HUES64 (cell line): Measurements from ENCODE around the gene PRKAG2.
"Not testable (repeated sequence)": the region's sequence is repeated elsewhere in the genome, so short reads cannot be mapped to it uniquely, and the experiment has no call there.

ENCODE experiments used
- H3K27ac ChIP-seq: 2 replicates; pipeline ENCODE4 v1.7.0; 2013; ENCODE audit warnings: low read depth, low read length, inconsistent platforms
- H3K27me3 ChIP-seq: 2 replicates; pipeline ENCODE4 v1.6.1; 2013; ENCODE audit warnings: mild to moderate bottlenecking, low read length; ENCODE audit not compliant: insufficient read depth
- H3K36me3 ChIP-seq: 2 replicates; pipeline ENCODE4 v1.6.1; 2013; ENCODE audit warnings: mild to moderate bottlenecking, low read length; ENCODE audit not compliant: insufficient read depth
- H3K4me1 ChIP-seq: 2 replicates; pipeline ENCODE4 v1.6.1; 2013; ENCODE audit warnings: mild to moderate bottlenecking, low read length, moderate library complexity; ENCODE audit not compliant: insufficient read depth
- H3K4me3 ChIP-seq: 2 replicates; pipeline ENCODE4 v1.5.1; 2013; ENCODE audit warnings: mild to moderate bottlenecking, low read length, moderate library complexity
- H3K9ac ChIP-seq: 2 replicates; pipeline ENCODE4 v1.6.1; 2013; ENCODE audit warnings: mild to moderate bottlenecking, low read depth, low read length
- H3K9me3 ChIP-seq: 2 replicates; pipeline ENCODE4 v1.6.1; 2013; ENCODE audit warnings: low read depth, low read length; ENCODE audit not compliant: insufficient read depth
- WGBS: fragments of 150-250, 120-280 bp; methylation state at CpG from one replicate; pipeline ENCODE4 v1.1.7; 2013; ENCODE audit warnings: missing lambda C conversion rate; 5-methylcytosine and 5-hydroxymethylcytosine counted together

The PRKAG2 gene

DNA sequence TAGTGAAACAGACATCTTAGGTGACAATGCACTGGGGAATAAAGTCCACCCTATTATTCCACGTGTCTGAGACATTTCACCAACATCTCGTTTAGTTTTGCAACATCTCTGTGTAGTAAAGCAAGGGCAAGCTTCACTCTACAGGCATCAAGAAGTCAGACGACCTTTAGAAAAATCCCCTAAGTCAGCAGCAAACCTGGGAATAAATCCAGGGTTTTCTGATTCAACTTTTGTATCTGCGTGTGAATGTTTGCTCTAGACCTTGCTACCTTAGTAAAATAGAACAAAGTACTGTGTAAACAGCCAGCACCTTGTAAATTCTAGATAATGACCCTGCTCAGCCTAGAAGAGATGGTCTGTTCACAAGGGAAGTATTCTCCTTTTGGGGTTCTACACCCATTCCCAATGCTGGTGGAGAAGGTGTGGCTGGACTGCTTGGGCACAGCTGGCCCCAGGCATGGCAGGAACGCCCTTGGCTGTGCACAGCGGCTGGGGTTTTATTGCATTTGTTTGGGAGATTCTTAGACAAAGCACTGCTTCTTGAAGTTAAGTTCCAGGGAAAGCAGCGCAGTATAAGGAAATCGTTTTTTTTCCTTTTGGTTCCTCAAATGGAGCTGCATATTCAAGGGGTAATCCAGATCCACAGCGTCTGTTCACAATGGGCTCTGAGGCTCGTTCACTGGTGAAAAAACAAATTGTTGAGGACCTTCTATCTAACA, 41.0 kb upstream of the PRKAG2 start:
- no peaks in the 10 kb centered on the region for H3K36me3 ChIP-seq
- H3K27ac ChIP-seq: no peak overlapping the region
- no peaks in the 10 kb centered on the region for H3K27me3 ChIP-seq
- no peaks in the 10 kb centered on the region for H3K4me1 ChIP-seq
- H3K9ac ChIP-seq: no peak overlapping the region
- no peaks in the 10 kb centered on the region for H3K9me3 ChIP-seq
- no peak overlapping the region for H3K4me3 ChIP-seq
- WGBS: 93% methylated on average over 10 of the region's 10 CpGs

DNA sequence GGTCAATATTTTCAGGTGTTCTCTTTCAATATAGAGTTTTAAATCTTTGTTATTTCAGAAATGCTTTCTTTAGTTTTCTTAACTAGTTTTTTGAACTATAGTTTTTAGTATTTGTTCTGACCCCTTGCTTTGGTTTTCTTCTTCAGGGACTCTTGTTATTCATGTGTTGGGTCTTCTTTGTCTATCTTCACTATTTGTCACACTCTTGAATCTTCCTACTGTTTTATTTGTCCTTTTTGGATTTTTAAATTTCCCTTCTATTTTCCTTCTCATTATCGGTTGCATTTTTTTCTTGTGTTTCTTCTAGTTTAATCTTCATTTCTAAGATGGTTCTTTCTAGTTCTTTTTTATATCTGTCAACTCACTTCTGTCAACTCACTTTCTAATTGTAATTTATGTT, 37.1 kb upstream of the PRKAG2 start:
- H3K9ac ChIP-seq: no peak overlapping the region
- H3K27ac ChIP-seq: no peak overlapping the region
- H3K4me3 ChIP-seq: no peak overlapping the region
- H3K9me3 ChIP-seq: no peaks in the 10 kb centered on the region
- no peaks in the 10 kb centered on the region for H3K27me3 ChIP-seq
- H3K4me1 ChIP-seq: no peaks in the 10 kb centered on the region
- H3K36me3 ChIP-seq: no peaks in the 10 kb centered on the region
- WGBS: no CpG with 5 or more reads among the region's 1 CpG

DNA sequence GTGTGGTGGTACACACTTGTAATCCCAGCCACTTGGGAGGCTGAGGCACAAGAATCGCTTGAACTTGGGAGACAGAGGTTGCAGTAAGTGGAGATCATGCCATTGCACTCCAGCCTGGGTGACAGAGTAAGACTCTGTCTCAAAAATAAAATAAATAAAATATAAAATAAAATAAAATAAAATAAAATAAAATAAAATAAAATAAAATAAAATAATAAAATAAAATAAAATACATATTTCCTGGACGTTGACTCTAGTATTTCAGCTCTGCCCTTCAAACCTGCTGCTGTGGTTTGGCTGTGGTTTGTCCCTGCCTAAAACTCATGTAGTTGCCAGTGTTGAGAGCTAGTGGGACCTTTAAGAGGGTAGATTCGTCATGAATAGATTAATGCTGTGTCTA, 33.7 kb upstream of the PRKAG2 start:
- not testable (repeated sequence) for H3K27ac ChIP-seq, H3K9ac ChIP-seq, H3K4me3 ChIP-seq, H3K27me3 ChIP-seq, H3K36me3 ChIP-seq, H3K4me1 ChIP-seq, H3K9me3 ChIP-seq
- 89% methylated on average over 3 of the region's 3 CpGs for WGBS

DNA sequence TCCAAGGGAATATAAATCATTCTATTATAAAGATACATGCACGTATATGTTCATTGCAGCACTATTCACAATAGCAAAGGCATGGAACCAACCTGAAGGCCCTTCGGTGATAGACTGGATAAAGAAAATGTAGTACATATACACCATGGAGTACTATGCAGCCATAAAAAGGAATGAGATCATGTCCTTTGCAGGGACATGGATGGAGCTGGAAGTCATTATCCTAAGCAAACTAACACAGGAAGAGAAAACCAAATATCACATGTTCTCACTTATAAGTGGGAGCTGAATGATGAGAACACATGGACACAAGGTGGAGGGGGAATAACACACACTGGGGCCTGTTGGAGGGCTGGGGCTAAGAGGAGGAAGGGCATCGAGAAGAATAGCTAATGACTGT, 30.2 kb upstream of the PRKAG2 start:
- H3K27me3 ChIP-seq, H3K4me3 ChIP-seq, H3K4me1 ChIP-seq, H3K9ac ChIP-seq, H3K27ac ChIP-seq, H3K9me3 ChIP-seq, H3K36me3 ChIP-seq: not testable (repeated sequence)
- 70% methylated on average over 1 of the region's 3 CpGs for WGBS

DNA sequence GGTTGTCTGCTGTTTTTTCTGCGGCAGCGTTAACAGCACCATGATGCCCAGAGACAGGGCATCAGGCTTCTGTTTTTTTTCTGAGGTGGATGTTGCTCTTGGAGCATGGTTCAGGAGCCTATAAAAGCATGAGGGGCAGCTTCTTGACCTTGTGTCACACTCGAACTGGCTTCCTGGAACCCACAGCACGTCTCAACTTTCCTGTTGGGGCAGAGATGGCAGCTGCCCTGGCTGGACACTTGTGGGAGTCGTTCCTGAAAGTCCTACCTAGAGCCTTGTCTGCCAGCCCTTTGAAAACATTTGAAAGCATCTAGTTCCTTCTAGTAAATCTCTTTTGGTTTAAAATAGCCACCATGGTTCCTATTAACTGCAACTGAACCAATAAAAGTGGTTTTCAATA, 28.9 kb upstream of the PRKAG2 start:
- no peak overlapping the region for H3K27ac ChIP-seq
- no peaks in the 10 kb centered on the region for H3K4me1 ChIP-seq
- no peak overlapping the region for H3K9ac ChIP-seq
- WGBS: 82% methylated on average over 5 of the region's 5 CpGs
- no peaks in the 10 kb centered on the region for H3K27me3 ChIP-seq
- no peak overlapping the region for H3K4me3 ChIP-seq
- H3K9me3 ChIP-seq: no peaks in the 10 kb centered on the region
- H3K36me3 ChIP-seq: no peaks in the 10 kb centered on the region

DNA sequence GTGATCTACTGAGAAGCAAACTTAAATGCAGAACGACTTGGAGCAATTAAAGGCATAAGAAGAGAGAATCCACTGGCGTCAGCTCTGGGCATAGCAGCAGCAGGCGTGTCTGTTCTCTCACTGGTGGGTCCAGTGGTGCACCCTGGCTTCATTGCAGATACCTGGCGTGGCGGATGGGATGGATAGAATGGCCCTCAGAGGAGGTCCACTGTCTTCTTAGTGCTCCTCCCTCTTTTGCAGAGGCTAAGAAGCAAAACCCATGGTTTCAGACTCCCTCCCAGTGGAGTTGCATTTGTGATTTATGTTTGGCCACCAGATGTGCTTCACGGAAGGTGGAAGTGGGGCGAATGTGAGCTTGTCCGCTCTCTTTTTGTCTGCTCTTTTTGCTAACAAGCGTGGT, 28.4 kb upstream of the PRKAG2 start:
- no peak overlapping the region for H3K9ac ChIP-seq
- WGBS: 94% methylated on average over 9 of the region's 9 CpGs
- H3K36me3 ChIP-seq: no peaks in the 10 kb centered on the region
- H3K4me3 ChIP-seq: no peak overlapping the region
- no peak overlapping the region for H3K27ac ChIP-seq
- no peaks in the 10 kb centered on the region for H3K27me3 ChIP-seq
- H3K9me3 ChIP-seq: no peaks in the 10 kb centered on the region
- H3K4me1 ChIP-seq: no peaks in the 10 kb centered on the region

DNA sequence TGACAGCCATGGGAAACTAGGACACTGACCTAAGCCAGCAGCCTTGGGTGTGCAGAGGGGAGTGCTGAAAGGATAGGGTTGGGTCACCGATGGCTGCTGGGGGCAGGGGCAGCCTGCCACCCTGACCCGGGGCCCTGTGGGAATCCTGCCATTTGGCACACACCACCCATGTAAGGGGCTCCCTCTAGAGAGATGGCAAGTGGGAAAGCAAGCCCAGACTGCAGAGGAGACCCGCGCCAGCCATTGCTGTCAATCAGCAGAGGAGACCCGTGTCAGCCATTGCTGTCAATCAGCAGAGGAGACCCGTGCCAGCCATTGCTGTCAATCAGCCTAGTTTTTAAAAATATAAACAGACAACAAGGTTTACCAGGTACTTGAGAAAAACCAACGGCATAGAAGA, 27.4 kb upstream of the PRKAG2 start:
- no peaks in the 10 kb centered on the region for H3K27me3 ChIP-seq
- no peak overlapping the region for H3K4me3 ChIP-seq
- 89% methylated on average over 7 of the region's 7 CpGs for WGBS
- H3K4me1 ChIP-seq: no peaks in the 10 kb centered on the region
- H3K36me3 ChIP-seq: no peaks in the 10 kb centered on the region
- no peak overlapping the region for H3K9ac ChIP-seq
- H3K27ac ChIP-seq: no peak overlapping the region
- H3K9me3 ChIP-seq: no peaks in the 10 kb centered on the region

DNA sequence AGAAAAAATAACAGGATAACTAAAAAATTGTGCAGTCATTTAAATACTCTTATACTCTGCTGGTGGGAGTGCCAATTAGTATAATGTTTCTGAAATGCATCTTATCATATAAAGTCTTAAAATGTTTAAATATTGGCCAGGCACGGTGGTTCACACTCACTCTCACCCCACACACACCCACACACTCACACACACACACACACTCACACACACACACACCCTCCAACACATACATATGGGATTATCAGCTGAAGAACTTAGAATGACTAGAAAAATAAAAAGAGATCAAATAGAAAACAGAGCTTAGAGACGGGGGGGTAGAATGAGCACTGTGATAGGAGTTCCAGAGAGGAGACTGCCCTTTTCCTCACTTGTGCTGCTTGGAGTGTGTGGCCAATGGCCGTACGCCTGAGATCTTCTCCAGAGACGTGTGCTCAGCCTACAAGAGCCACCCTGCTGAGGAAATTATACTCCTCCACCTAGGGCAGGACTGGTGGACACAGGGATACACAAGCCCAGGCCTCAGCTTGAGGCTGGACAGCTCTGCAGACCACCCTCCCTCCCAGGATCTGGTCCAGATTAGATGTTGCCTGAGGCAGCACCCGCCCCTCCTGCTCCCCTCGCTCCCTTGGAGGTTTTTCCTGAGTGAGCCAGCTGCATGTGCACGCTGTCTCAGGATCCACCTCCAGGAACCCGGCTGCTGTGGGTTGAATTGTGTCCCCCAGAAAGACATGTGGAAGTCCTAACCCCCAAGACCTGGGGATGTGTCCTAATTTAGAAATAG, 26.5 kb upstream of the PRKAG2 start:
- Histone ChIP-seq H3K36me3 (no peaks in the 10 kb centered on the region), H3K4me1 (no peaks in the 10 kb centered on the region), H3K4me3 (no peak overlapping the region), H3K27ac (no peak overlapping the region), H3K27me3 (no peaks in the 10 kb centered on the region), H3K9me3 (no peaks in the 10 kb centered on the region), H3K9ac (no peak overlapping the region)
- whole genome bisulfite sequencing: 83% methylated on average over 9 of the region's 9 CpGs

DNA sequence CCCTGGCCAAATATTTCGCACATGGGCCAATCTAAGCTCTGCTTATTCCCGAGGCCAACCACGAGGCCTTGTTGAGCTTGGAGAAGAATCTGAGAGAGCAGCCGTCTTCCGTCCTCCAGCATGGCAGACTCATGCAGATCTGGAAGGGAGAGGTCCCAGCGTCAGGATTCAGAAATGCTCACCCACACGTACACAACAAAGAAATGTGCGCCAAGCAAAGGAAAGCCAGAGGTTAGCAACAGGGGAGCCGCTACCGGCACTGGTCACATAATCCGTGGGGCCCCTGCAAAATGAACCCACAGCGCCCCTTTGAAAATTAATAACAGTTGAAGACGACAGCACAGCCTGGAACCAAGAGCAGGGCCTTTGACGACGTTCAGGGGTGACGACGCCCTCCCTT, 25.4 kb upstream of the PRKAG2 start:
- H3K4me1 ChIP-seq: peaks cover 5% of the 10 kb centered on the region; the same call in 1 of the 2 replicates
- H3K36me3 ChIP-seq: no peaks in the 10 kb centered on the region
- H3K27ac ChIP-seq: no peak overlapping the region
- no peak overlapping the region for H3K9ac ChIP-seq
- no peaks in the 10 kb centered on the region for H3K9me3 ChIP-seq
- WGBS: 81% methylated on average over 17 of the region's 17 CpGs
- H3K27me3 ChIP-seq: no peaks in the 10 kb centered on the region
- no peak overlapping the region for H3K4me3 ChIP-seq

DNA sequence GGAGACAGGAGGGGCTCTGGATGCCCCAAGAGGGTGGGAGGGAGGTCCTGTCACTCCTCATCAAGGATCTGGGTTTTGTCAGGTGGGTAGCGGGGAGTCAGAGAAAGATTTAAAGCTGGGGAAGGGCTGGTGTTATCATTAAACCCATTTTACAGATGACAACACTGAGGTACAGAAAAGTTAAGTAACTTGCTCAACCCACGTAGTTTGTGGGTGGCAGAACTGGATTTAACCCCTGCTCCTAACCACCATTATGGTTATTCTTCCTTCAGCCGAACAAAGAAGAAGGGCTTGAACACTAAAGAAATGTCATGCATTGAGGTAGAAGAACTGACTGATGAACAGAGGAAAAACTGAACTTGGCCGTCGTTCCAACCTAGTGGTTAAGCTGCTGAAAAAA, 24.9 kb upstream of the PRKAG2 start:
- no peak overlapping the region for H3K4me3 ChIP-seq
- no peaks in the 10 kb centered on the region for H3K27me3 ChIP-seq
- no peaks in the 10 kb centered on the region for H3K36me3 ChIP-seq
- H3K27ac ChIP-seq: no peak overlapping the region
- H3K4me1 ChIP-seq: peaks cover 7% of the 10 kb centered on the region; the same call in 1 of the 2 replicates
- H3K9me3 ChIP-seq: no peaks in the 10 kb centered on the region
- no peak overlapping the region for H3K9ac ChIP-seq
- 87% methylated on average over 4 of the region's 5 CpGs for WGBS

DNA sequence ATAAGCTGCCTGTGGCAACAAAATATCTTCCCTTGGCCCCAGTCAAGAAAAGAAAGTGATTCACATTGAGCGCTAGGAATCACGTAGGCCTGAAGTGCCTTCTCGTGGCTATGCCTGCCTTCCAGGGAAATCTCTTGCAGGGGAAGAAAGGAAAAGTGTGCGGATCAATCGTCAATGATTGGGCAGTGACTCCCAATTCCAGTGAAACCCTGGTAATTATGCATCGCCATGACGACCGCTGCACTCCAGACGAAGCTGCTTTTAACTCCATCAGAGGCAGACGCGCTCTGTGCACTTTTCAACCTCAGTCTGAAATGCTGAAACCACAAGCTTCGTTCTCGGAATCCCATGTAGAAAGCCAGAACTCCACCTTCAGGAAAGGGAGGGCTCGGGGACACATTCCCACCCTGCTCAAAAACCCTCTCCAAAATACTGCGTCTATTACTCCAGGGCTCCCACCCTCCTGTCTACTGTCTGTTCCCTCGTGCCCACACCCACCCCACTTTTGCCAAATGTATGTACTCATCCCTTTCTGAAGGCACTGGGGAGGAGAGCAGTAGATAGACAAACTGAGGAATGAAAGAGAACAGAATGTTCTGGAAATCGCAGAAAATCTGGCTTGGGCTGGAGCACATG, 24.2 kb upstream of the PRKAG2 start:
- no peak overlapping the region for H3K27ac ChIP-seq
- no peak overlapping the region for H3K9ac ChIP-seq
- H3K9me3 ChIP-seq: no peaks in the 10 kb centered on the region
- H3K27me3 ChIP-seq: no peaks in the 10 kb centered on the region
- WGBS: 91% methylated on average over 17 of the region's 17 CpGs
- H3K4me1 ChIP-seq: peaks cover 7% of the 10 kb centered on the region; the same call in 1 of the 2 replicates
- no peak overlapping the region for H3K4me3 ChIP-seq
- no peaks in the 10 kb centered on the region for H3K36me3 ChIP-seq
